GM12875 (cell line): ENCODE results near the gene ANKRD40CL.

Experiments used
- H3K4me3 ChIP-seq: one replicate; pipeline ENCODE4 v1.5.1; 2011; ENCODE audit warnings: low read depth, low read length, control low read depth
- TF ChIP-seq, protein P1 (sequence below): IDR thresholded peaks from 2 replicates; pipeline ENCODE4 v1.5.1; 2011; ENCODE audit warnings: low read depth, mild to moderate bottlenecking, control low read depth, inconsistent platforms, low read length, moderate library complexity, borderline replicate concordance; ENCODE audit not compliant: insufficient read depth

The ANKRD40CL gene

DNA sequence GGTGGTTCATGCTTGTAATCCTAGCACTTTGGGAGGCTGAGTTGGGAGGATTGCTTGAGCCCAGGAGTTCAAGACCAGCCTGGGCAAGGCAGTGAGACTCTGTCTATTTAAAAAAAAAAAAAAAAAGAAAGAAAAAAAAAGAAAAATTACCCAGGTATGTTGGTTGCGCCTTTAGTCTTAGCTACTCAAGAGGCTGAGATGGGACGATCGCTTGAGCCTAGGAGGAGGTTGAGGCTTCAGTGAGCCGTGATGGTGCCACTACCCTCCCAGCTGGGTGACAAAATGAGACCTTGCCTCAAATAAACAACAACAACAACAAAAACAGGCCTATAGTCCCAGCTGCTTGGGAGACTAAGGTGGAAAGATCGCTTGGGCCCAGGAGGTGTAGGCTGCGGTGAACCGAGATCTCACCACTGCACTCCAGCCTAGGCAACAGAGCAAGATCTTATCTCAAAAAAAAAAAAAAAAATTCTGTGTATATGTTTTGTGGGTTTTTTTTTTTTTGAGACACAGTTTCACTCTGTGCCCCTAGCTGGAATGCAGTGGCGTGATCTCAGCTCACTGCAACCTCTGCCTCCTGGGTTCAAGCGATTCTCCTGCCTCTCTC is 12.5 kb upstream of the ANKRD40CL start:
- TF ChIP-seq, protein P1, sequence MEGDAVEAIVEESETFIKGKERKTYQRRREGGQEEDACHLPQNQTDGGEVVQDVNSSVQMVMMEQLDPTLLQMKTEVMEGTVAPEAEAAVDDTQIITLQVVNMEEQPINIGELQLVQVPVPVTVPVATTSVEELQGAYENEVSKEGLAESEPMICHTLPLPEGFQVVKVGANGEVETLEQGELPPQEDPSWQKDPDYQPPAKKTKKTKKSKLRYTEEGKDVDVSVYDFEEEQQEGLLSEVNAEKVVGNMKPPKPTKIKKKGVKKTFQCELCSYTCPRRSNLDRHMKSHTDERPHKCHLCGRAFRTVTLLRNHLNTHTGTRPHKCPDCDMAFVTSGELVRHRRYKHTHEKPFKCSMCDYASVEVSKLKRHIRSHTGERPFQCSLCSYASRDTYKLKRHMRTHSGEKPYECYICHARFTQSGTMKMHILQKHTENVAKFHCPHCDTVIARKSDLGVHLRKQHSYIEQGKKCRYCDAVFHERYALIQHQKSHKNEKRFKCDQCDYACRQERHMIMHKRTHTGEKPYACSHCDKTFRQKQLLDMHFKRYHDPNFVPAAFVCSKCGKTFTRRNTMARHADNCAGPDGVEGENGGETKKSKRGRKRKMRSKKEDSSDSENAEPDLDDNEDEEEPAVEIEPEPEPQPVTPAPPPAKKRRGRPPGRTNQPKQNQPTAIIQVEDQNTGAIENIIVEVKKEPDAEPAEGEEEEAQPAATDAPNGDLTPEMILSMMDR = no peak
- H3K4me3 ChIP-seq = no peak overlapping the region

DNA sequence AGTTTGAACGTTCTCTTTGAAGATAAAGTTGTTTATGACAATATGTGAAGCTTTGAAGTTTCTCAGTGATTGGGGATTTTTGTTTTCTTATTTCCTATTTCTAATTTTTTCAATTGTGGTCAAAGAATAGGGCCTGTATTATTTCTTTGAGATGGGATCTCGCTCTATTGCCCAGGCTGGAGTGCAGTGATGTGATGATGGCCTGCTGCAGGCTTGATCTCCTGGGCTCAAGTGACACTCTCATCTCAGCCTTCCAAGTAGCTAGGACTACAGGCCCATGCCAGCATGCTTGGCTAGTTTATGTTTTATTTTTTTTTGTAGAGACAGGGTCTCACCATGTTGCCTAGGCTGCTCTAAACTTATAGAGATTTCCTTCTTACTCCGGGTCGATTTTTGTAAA is 11.7 kb upstream of the ANKRD40CL start:
- no peak overlapping the region for H3K4me3 ChIP-seq
- TF ChIP-seq, protein P1 = no peak

DNA sequence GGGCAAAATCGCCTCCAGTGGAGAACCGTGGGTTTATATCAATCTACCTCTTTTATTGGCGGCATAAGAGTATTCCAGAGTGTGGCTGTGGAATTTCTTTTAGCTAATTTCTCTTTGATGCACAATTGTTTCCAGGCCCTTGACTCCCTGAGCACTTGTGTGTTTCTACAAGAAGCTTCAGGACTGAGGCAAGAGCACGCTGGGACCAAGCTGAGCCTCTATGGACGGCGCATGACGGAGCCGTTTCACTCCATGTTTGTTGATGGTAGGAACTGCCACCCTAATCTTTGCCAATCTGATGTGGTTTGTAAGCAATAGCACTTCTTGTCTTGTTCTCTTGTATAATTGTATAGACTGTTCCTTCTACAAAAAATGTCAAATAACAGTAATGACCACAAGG is 11.2 kb upstream of the ANKRD40CL start:
- TF ChIP-seq, protein P1 = no peak
- no peak overlapping the region for H3K4me3 ChIP-seq

DNA sequence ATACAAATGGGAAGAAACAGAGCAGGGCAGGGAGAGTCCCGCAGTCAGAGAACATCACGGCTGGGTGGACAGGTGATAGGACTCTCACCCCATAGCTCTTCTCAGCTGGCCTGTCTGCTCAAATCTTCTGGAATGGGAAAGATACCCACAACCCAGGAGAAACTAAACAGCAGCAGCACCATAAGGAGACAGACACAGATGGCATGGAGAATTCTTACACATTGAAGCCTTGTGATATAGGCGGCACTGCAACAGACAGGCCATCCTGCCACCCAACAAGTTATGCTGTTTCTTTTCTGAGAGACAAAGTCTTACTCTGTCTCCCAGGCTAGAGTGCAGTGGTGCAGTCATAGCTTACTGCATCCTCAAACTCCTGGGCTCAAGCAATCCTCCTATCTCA is 8.6 kb upstream of the ANKRD40CL start:
- no peak overlapping the region for H3K4me3 ChIP-seq
- TF ChIP-seq, protein P1 = no peak

DNA sequence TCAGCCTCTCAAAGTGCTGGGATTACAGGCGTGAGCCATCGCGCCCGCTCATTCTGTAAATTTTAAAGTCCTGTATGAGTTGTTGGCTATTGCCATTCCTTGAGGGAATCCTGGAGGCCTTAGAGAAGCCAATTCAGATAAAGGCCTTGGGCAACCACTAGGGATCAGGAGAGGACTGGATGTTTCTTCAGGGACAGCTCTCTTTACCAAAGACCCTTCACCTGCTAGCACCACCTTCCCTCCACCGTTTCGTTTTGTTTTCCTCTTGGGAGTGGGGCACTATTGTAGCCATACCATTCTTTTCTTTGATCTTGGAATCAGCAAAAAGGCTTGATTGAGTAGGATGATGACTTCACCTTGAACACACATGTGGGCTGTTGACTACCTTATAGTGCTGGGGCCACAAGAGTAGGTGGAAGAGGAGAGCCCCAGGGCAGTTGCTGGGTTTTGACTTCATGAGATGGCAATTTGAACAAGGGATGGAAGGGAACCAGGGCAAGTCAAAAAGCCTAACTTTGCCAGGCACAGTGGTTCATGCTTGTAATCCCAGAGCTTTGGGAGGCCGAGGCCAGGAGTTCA is 7.0 kb upstream of the ANKRD40CL start:
- TF ChIP-seq, protein P1 = no peak
- no peak overlapping the region for H3K4me3 ChIP-seq

DNA sequence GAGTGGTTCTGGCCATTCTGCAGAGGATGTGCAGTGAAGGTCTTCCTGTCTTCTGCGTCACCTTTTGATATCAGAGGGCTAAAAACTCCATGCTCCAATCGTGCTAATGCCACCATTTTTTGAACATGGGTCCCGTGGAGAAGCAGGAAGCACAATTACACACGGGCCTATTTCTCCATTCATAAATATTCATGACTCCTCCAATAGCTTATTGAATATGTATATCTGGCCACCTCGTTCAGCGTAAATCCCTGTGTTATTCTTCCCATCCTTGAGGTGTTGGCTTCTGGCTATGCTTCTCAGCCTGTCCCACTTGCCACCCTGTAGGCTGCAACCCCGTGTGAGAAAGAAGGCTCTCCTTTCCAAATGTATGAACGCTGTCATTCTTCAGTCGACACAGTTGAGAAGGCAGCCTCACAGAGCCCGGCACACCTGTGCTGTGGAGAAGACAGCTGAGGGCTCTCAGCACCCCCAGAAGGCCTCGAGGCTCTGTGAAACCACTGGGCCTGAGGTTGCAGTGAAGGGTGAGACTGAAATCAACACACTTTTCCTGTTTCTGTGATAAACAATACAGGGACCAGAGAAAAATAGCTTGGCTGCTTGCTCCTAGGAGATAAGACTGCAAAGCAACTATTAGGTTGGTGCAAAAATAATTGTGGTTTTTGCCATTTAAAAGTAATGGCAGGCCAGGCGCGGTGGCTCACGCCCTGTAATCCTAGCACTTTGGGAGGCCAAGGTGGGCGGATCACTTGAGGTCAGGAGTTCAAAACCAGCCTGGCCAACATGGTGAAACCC is 4.9 kb upstream of the ANKRD40CL start:
- no peak overlapping the region for H3K4me3 ChIP-seq
- TF ChIP-seq, protein P1 = no peak
